Cardiac atrium fibroblast (primary cell): ENCODE measurements around the gene SELENOT. TPM values are rescaled to one million over a fixed set of nuclear protein-coding genes. Genes with fewer than 3 reads are reported as not detected.

Source experiments
- total RNA-seq: library from RNA; depleted of rRNA; stranded (reverse); fragments of >200 nt; gene quantifications from 2 replicates; pipeline ENCODE4 v1.2.3, GENCODE V29; 2015

Gene SELENOT, protein sequence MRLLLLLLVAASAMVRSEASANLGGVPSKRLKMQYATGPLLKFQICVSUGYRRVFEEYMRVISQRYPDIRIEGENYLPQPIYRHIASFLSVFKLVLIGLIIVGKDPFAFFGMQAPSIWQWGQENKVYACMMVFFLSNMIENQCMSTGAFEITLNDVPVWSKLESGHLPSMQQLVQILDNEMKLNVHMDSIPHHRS
- 120 and 156 TPM in 2 replicates for total RNA-seq

DNA sequence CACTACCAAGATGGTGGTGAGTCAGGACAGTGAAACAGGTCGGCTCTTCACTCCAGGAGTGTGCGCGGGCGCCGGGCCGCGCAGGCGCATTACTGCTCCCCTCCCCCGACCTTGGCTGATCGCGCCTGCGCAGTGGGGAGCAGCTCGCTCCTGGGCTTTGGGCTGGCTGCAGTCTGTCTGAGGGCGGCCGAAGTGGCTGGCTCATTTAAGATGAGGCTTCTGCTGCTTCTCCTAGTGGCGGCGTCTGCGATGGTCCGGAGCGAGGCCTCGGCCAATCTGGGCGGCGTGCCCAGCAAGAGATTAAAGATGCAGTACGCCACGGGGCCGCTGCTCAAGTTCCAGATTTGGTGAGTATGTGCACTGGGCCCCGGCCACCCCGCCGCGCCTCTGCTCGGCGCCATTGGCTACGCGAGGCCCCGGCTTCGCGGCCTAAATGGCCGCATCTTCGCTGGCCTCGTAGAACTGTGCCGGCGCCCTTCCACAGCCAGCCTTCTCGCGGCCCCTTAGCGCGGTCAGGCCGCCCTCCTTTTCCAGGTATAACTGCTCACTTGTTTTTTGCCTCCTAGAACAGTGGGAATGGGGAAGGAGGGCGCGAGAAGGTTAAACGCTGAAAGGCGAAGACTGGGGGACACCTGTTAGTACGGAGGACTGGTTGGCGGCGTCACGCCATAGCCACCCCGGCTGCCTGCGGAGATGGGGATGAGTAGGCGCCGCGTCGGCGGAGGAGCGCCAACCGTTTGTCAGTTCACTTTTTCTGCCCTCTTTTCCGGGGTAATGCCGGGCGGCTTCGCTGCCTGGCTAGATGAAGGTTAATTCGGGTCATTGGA, at the start of gene SELENOT:
TSS of gene SELENOT (plus strand) at position 169 of the 827 bp plus-strand sequence. CDS start at position 211, 42 bp downstream.

Other genes starting within 250 kb of the SELENOT start
- gene TSC22D2, start 195.0 kb upstream of the SELENOT start, total RNA-seq, result 2.5 and 8.6 TPM in 2 replicates
- gene SERP1, start 56.8 kb upstream of the SELENOT start, total RNA-seq, result 190 and 211 TPM in 2 replicates
- gene EIF2A, start 56.5 kb upstream of the SELENOT start, total RNA-seq, result 113 and 147 TPM in 2 replicates
- 0.32 TPM in 1 of 2 replicates, not detected in the other for gene ERICH6, start 100.6 kb downstream of the SELENOT start, total RNA-seq
- 29.0 and 34.3 TPM in 2 replicates for gene SIAH2, start 159.8 kb downstream of the SELENOT start, total RNA-seq